ENCODE data around the gene TMEM175. TPM values are rescaled to one million over a fixed set of nuclear protein-coding genes. Genes with fewer than 3 reads are reported as not detected.

Gene TMEM175
- total RNA-seq: 16.7 and 20.9 TPM in 2 replicates

GRCh38 chr4:931960-932712 is at the start of gene TMEM175, which contains the start of gene GAK:
Gene TMEM175, plus strand, starts transcription at chr4:932460. Its CDS starts 15,280 bp downstream, at chr4:947740.
Gene GAK, minus strand, starts transcription at chr4:932316. Its CDS starts 129 bp downstream, at chr4:932187.

GRCh38 chr4:973431-974397 is 41.5 kb downstream of the TMEM175 start, which contains the start of gene DGKQ:
Gene DGKQ, minus strand, starts transcription at chr4:973569. Its CDS starts 87 bp downstream, at chr4:973482.

DNA sequence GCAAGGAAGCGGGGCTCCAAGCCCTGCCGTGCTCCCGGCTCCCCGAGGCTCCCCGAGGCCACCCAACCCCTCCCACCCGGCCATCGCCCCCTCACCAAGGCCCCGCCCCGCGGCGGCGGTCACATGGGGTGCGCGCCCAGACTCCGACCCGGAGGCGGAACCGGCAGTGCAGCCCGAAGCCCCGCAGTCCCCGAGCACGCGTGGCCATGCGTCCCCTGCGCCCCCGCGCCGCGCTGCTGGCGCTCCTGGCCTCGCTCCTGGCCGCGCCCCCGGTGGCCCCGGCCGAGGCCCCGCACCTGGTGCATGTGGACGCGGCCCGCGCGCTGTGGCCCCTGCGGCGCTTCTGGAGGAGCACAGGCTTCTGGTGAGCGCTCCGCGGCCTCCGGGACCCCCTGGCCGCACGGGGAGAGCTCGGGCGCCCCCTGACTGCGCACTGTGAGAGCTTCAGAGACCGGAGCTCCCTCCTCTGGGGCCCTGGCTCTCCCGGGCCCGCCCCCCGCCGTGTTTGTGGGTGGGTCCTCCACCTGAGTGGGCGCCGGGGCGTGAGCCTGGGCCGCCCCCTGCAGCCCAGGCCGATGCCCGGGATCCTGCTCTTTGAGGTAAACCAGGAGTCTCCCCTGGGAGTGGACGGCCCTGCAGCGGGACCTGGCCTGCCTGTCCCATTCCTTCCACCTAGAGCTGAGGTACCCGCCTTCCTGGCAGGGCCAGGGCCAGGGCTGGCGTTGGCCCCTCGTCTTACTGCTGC is 54.8 kb downstream of the TMEM175 start, which contains the start of gene IDUA:
Gene IDUA (plus strand): TSS at position 166 of the 745 bp plus-strand sequence. CDS start 41 bp downstream, at position 207.

GRCh38 chr4:993111-994029 is 61.1 kb downstream of the TMEM175 start, which contains the start of gene SLC26A1:
Gene SLC26A1, minus strand, starts transcription at chr4:993404. Its CDS starts 1,701 bp downstream, at chr4:991703.

Other genes with a start within 250 kb of the TMEM175 start
- gene SLC49A3, start 243.3 kb upstream of the TMEM175 start, total RNA-seq: 2.5 and 9.9 TPM in 2 replicates
- gene PCGF3, start 226.6 kb upstream of the TMEM175 start, total RNA-seq: 36.8 and 41.5 TPM in 2 replicates
- gene CPLX1, start 106.3 kb upstream of the TMEM175 start, total RNA-seq: not detected in 2 replicates
- gene GAK, start 144 bp upstream of the TMEM175 start, total RNA-seq: 67.9 and 84.3 TPM in 2 replicates
- 8.3 and 10.7 TPM in 2 replicates for gene DGKQ, start 41.1 kb downstream of the TMEM175 start, total RNA-seq
- 11.0 and 17.1 TPM in 2 replicates for gene IDUA, start 54.6 kb downstream of the TMEM175 start, total RNA-seq
- not detected in 2 replicates for gene SLC26A1, start 60.9 kb downstream of the TMEM175 start, total RNA-seq
- gene FGFRL1, start 79.2 kb downstream of the TMEM175 start, total RNA-seq: 32.0 and 42.9 TPM in 2 replicates
- 0.81 and 4.2 TPM in 2 replicates for gene RNF212, start 181.1 kb downstream of the TMEM175 start, total RNA-seq
- gene SPON2, start 240.1 kb downstream of the TMEM175 start, total RNA-seq: 63.4 and 71.4 TPM in 2 replicates

Data from cardiac atrium fibroblast (primary cell).